GM23248 (cell line): Measurements from ENCODE around the gene MALSU1. TPM values are rescaled to one million over a fixed set of nuclear protein-coding genes. Genes with fewer than 3 reads are reported as not detected.

ENCODE experiments used
- DNase-seq: peaks from one replicate; pipeline ENCODE4 v3.0.0-alpha.2; 2015
- H2AFZ ChIP-seq: fragments of 200-600 bp; sonication (generic); 2 replicates; pipeline ENCODE4 v1.6.1; 2016; ENCODE audit warnings: antibody characterized with exemption
- H3F3A ChIP-seq: fragments of 200-600 bp; sonication (generic); 2 replicates; pipeline ENCODE4 v1.6.1; 2016; ENCODE audit warnings: mild to moderate bottlenecking, antibody characterized with exemption, mixed run types; ENCODE audit not compliant: insufficient read depth
- H3K27ac ChIP-seq: fragments of 200-600 bp; sonication (generic); 2 replicates; pipeline ENCODE4 v1.5.1; 2016; ENCODE audit warnings: mild to moderate bottlenecking
- H3K27me3 ChIP-seq: fragments of 200-600 bp; sonication (generic); replicated peaks from 2 replicates; pipeline ENCODE4 v1.6.1; 2016; ENCODE audit warnings: mild to moderate bottlenecking; ENCODE audit not compliant: insufficient read depth
- H3K36me3 ChIP-seq: fragments of 200-600 bp; sonication (generic); 2 replicates; pipeline ENCODE4 v1.6.1; 2016; ENCODE audit warnings: low read depth, mild to moderate bottlenecking
- H3K4me1 ChIP-seq: fragments of 200-600 bp; sonication (generic); 2 replicates; pipeline ENCODE4 v1.6.1; 2016; ENCODE audit warnings: mild to moderate bottlenecking; ENCODE audit not compliant: insufficient read depth
- H3K4me2 ChIP-seq: fragments of 200-600 bp; sonication (generic); one replicate; pipeline ENCODE4 v1.6.1; 2016; ENCODE audit warnings: mild to moderate bottlenecking; ENCODE audit not compliant: unreplicated experiment
- H3K4me3 ChIP-seq: fragments of 200-600 bp; sonication (generic); 2 replicates; pipeline ENCODE4 v1.5.1; 2016; ENCODE audit warnings: mild to moderate bottlenecking
- H3K79me2 ChIP-seq: fragments of 200-600 bp; sonication (generic); 2 replicates; pipeline ENCODE4 v1.6.1; 2016; ENCODE audit warnings: mild to moderate bottlenecking; ENCODE audit not compliant: insufficient read depth
- H3K9ac ChIP-seq: fragments of 200-600 bp; sonication (generic); 2 replicates; pipeline ENCODE4 v1.6.1; 2016; ENCODE audit warnings: mild to moderate bottlenecking
- H3K9me2 ChIP-seq: fragments of 200-600 bp; sonication (generic); 2 replicates; pipeline ENCODE4 v1.6.1; 2016; ENCODE audit warnings: mixed run types, mild to moderate bottlenecking, moderate library complexity; ENCODE audit not compliant: insufficient read depth
- H3K9me3 ChIP-seq: fragments of 200-600 bp; sonication (generic); one replicate; pipeline ENCODE4 v1.6.1; 2017; ENCODE audit warnings: low read depth
- H4K20me1 ChIP-seq: fragments of 200-600 bp; sonication (generic); 2 replicates; pipeline ENCODE4 v1.6.0; 2016; ENCODE audit not compliant: insufficient read depth
- EZH2 ChIP-seq: fragments of 200-600 bp; sonication (generic); IDR thresholded peaks from 2 replicates; pipeline ENCODE4 v1.6.1; 2018; ENCODE audit warnings: antibody characterized with exemption, mild to moderate bottlenecking; ENCODE audit not compliant: insufficient read depth, poor library complexity, severe bottlenecking
- EZH2phosphoT487 ChIP-seq: fragments of 200-600 bp; sonication (generic); IDR thresholded peaks from 2 replicates; pipeline ENCODE4 v1.6.1; 2018; ENCODE audit warnings: antibody characterized with exemption, moderate library complexity, mild to moderate bottlenecking, low read depth; ENCODE audit not compliant: insufficient read depth
- WGBS, 2 experiments: methylation state at CpG; one replicate each; pipeline ENCODE4 v1.1.6; 2015 to 2017; ENCODE audit warnings: low lambda C conversion rate in 2 of 2, low coverage in 1 of 2; ENCODE audit errors: missing lambda C conversion rate in 2 of 2; 5-methylcytosine and 5-hydroxymethylcytosine counted together
- in situ Hi-C: fragments of 300-500 bp; cut with MboI; formaldehyde crosslinking; loops from 2 replicates; pipeline ENCODE4 v1.15.0; 2020
- polyA plus RNA-seq: library from polyadenylated mRNA; unstranded; fragments of >200 nt; fragmentation: Nextera tagmentation; extraction: Ambion mirVana; gene quantifications from 2 replicates; pipeline ENCODE4 v1.2.1, GENCODE V29; 2016
- total RNA-seq: library from RNA; depleted of rRNA; stranded (reverse); fragments of >200 nt; shearing (Covaris generic); gene quantifications from 2 replicates; pipeline ENCODE4 v1.2.3, GENCODE V29; 2014

The MALSU1 gene
- total and polyA plus RNA-seq, 2 experiments from 2014 or later: 66.0 to 136 TPM

GRCh38 chr7:23294549-23295400, 4.4 kb upstream of the MALSU1 start:
- WGBS, 2 experiments: 72 to 80% methylated on average over 6 of the region's 6 CpGs
- Histone ChIP-seq H3K9me2 (no peaks in the 10 kb centered on the region), H2AFZ (no peak overlapping the region), H4K20me1 (no peaks in the 10 kb centered on the region), H3K27ac (no peak overlapping the region), H3K9ac (no peak overlapping the region), H3K27me3 (no peaks in the 10 kb centered on the region), H3K79me2 (peaks cover 7% of the 10 kb centered on the region), H3K4me2 (no peak overlapping the region), H3K4me1 (peaks cover 11% of the 10 kb centered on the region), H3K36me3 (no peaks in the 10 kb centered on the region), H3K9me3 (no peaks in the 10 kb centered on the region), H3F3A (peaks cover 8% of the 10 kb centered on the region), H3K4me3 (no peak overlapping the region)
- no peak for TF ChIP-seq EZH2phosphoT487
- TF ChIP-seq EZH2: no peak
- in situ Hi-C loops: no loop called here
- DNase-seq: no peak

GRCh38 chr7:23295401-23295697, 3.8 kb upstream of the MALSU1 start:
- H3K4me1 ChIP-seq: peaks cover 12% of the 10 kb centered on the region
- in situ Hi-C loops: no loop called here
- H3F3A ChIP-seq: peaks cover 8% of the 10 kb centered on the region
- TF ChIP-seq EZH2 (no peak), EZH2phosphoT487 (no peak)
- no peaks in the 10 kb centered on the region for H3K9me3 ChIP-seq
- H3K36me3 ChIP-seq: no peaks in the 10 kb centered on the region
- no peak overlapping the region for H3K4me2 ChIP-seq
- no peaks in the 10 kb centered on the region for H4K20me1 ChIP-seq
- no peaks in the 10 kb centered on the region for H3K27me3 ChIP-seq
- no peak overlapping the region for H3K27ac ChIP-seq
- H3K9me2 ChIP-seq: no peaks in the 10 kb centered on the region
- H2AFZ ChIP-seq: no peak overlapping the region
- H3K79me2 ChIP-seq: peaks cover 12% of the 10 kb centered on the region
- DNase-seq: no peak
- H3K4me3 ChIP-seq: no peak overlapping the region
- no peak overlapping the region for H3K9ac ChIP-seq

GRCh38 chr7:23298141-23298881, 828 bp upstream of the MALSU1 start:
- Histone ChIP-seq H3K9ac (peak overlapping the region; percentile 91), H3K4me3 (peak overlapping the region; percentile 96), H3K27me3 (no peaks in the 10 kb centered on the region), H3F3A (peaks cover 8% of the 10 kb centered on the region), H4K20me1 (no peaks in the 10 kb centered on the region), H3K27ac (peak overlapping the region; percentile 72), H3K79me2 (peaks cover 42% of the 10 kb centered on the region), H2AFZ (peak overlapping the region; percentile 99), H3K4me2 (peak overlapping the region; percentile 94), H3K36me3 (peaks cover 6% of the 10 kb centered on the region; the same call in 1 of the 2 replicates), H3K4me1 (peaks cover 21% of the 10 kb centered on the region), H3K9me3 (no peaks in the 10 kb centered on the region), H3K9me2 (no peaks in the 10 kb centered on the region)
- peak; percentile 53 for DNase-seq
- in situ Hi-C loops: no loop called here
- 69 to 72% methylated on average over 11 of the region's 11 CpGs for WGBS, 2 experiments
- TF ChIP-seq EZH2phosphoT487: no peak
- TF ChIP-seq EZH2: no peak

- Histone ChIP-seq H3K79me2 (peaks cover 57% of the 10 kb centered on the region), H3K9me2 (no peaks in the 10 kb centered on the region), H3K36me3 (peaks cover 9% of the 10 kb centered on the region; the same call in 1 of the 2 replicates), H3K9me3 (no peaks in the 10 kb centered on the region), H3K27ac (peak overlapping the region; percentile 72), H3K27me3 (no peaks in the 10 kb centered on the region), H3K4me3 (peak overlapping the region; percentile 96), H3K9ac (peak overlapping the region; percentile 91), H3F3A (peaks cover 8% of the 10 kb centered on the region), H4K20me1 (no peaks in the 10 kb centered on the region), H3K4me1 (peaks cover 21% of the 10 kb centered on the region), H2AFZ (peak overlapping the region; percentile 99), H3K4me2 (peak overlapping the region; percentile 94)
- no peak for TF ChIP-seq EZH2phosphoT487
- TF ChIP-seq EZH2: no peak
- DNase-seq: peak; percentile 63
- in situ Hi-C loops: no loop called here
- 1 to 2% methylated on average over 12 of the region's 12 CpGs for WGBS, 2 experiments
Observed at GRCh38 chr7:23299770-23300300, 696 bp downstream of the MALSU1 start.
